ENCODE data around the gene GPX6. TPM values are rescaled to one million over a fixed set of nuclear protein-coding genes. Genes with fewer than 3 reads are reported as not detected.

The GPX6 gene
- total and polyA plus RNA-seq, 2 of the 13 experiments (the other 11 are each of a cell fraction or from before 2014, with no cell fraction given): not detected

- POLR2A ChIA-PET: no interaction called here
- CTCF ChIA-PET (ENCODE audit: low intra/inter-chr PET ratio, low total read pairs): no interaction called here
- no peak within 1 kb of the TSS for H3K4me2 ChIP-seq (ENCODE audit: low read depth, low read length)
- no peaks in the 10 kb centered on the region for H4K20me1 ChIP-seq (ENCODE audit: insufficient read depth, low read length)
- in situ Hi-C loops (cut with HindIII; ENCODE audit: extremely low pct_ligation_motif_present, low pct_unique_long_range_greater_than_20kb) (no loop called here), intact Hi-C loops (cut with micrococcal nuclease; ENCODE audit: unreplicated experiment) (no loop called here)
- H3K36me3 ChIP-seq (replicated peaks in 1 of 2; ENCODE audit: control insufficient read depth in 1 of 2, insufficient read depth in 2 of 2, low read length in 2 of 2): no peaks in the 10 kb centered on the region
- no peak for ATAC-seq
- FAIRE-seq: no peak
- BruUV-seq (replicated peaks): no TSS peak
- WGBS (ENCODE audit: low lambda C conversion rate): 30% methylated on average over 10 of the region's 10 CpGs
- no peak within 1 kb of the TSS for H3K4me3 ChIP-seq (replicated peaks in 1 of 3; ENCODE audit: insufficient read depth in 1 of 3, low read depth in 2 of 3, low read length in 3 of 3)
- no peak within 1 kb of the TSS for H2AFZ ChIP-seq (ENCODE audit: low read length)
- no peaks in the 10 kb centered on the region for H3K9me3 ChIP-seq (ENCODE audit: low read length)
- no peak within 1 kb of the TSS for H3K27ac ChIP-seq (ENCODE audit: extremely low read length, insufficient read depth, low read length)
- H3K4me1 ChIP-seq (ENCODE audit: insufficient read depth, low read length): no peaks in the 10 kb centered on the region
- TF ChIP-seq RORA (CRISPR knock-in tag; IDR thresholded peaks at IDR 0.05): no peak
- H3K79me2 ChIP-seq (ENCODE audit: insufficient read depth, low read length): no peaks in the 10 kb centered on the region
- H3K9ac ChIP-seq (ENCODE audit: insufficient read depth, low read depth, low read length): no peak within 1 kb of the TSS
- peaks cover 2 to 22% of the 10 kb centered on the region in 2 experiments; a peak in 3 of 5 replicates for H3K27me3 ChIP-seq (ENCODE audit: control insufficient read depth in 1 of 2, insufficient read depth in 2 of 2, low read length in 2 of 2)
- DNase-seq (ENCODE audit: low spot score): no peak
Observed at GRCh38 chr6:28525496-28526039, 10.0 kb upstream of the GPX6 start, which contains the start of gene GPX5. Gene GPX5 (plus strand): TSS chr6:28525881. CDS start chr6:28526014, 133 bp downstream.

GRCh38 chr6:28523241-28523622, 7.6 kb upstream of the GPX6 start:
- CTCF ChIA-PET (ENCODE audit: low intra/inter-chr PET ratio, low total read pairs): no interaction called here
- no peak for FAIRE-seq
- no peaks in the 10 kb centered on the region for H4K20me1 ChIP-seq (ENCODE audit: insufficient read depth, low read length)

More at GRCh38 chr6:28523241-28523622, 7.6 kb upstream of the GPX6 start:
- intact Hi-C loops (cut with micrococcal nuclease; ENCODE audit: unreplicated experiment) (no loop called here), in situ Hi-C loops (cut with HindIII; ENCODE audit: extremely low pct_ligation_motif_present, low pct_unique_long_range_greater_than_20kb) (no loop called here)
- Histone ChIP-seq H3K36me3 (replicated peaks in 1 of 2; ENCODE audit: control insufficient read depth in 1 of 2, insufficient read depth in 2 of 2, low read length in 2 of 2) (no peaks in the 10 kb centered on the region), H2AFZ (ENCODE audit: low read length) (no peak overlapping the region), H3K79me2 (ENCODE audit: insufficient read depth, low read length) (no peaks in the 10 kb centered on the region), H3K9ac (ENCODE audit: insufficient read depth, low read depth, low read length) (no peak overlapping the region), H3K4me2 (ENCODE audit: low read depth, low read length) (no peak overlapping the region), H3K4me3 (replicated peaks in 1 of 3; ENCODE audit: insufficient read depth in 1 of 3, low read depth in 2 of 3, low read length in 3 of 3) (no peak overlapping the region), H3K27ac (ENCODE audit: extremely low read length, insufficient read depth, low read length) (no peak overlapping the region), H3K4me1 (ENCODE audit: insufficient read depth, low read length) (no peaks in the 10 kb centered on the region), H3K9me3 (ENCODE audit: low read length) (no peaks in the 10 kb centered on the region), H3K27me3 (ENCODE audit: control insufficient read depth in 1 of 2, insufficient read depth in 2 of 2, low read length in 2 of 2) (peaks cover 4 to 31% of the 10 kb centered on the region in 2 experiments; a peak in 3 of 5 replicates)
- TF ChIP-seq MAFK (conservative IDR thresholded peaks at IDR 0.05 in 1 of 2, IDR thresholded peaks at IDR 0.05 in 1 of 2; ENCODE audit: low read length in 2 of 2) (no peak), PAF1 (CRISPR knock-in tag; IDR thresholded peaks at IDR 0.05) (no peak), ZNF512B (CRISPR knock-in tag; IDR thresholded peaks at IDR 0.05; ENCODE audit: borderline replicate concordance) (no peak), ZMYM3 (CRISPR knock-in tag; IDR thresholded peaks at IDR 0.05) (no peak), ZFP82 (CRISPR knock-in tag; IDR thresholded peaks at IDR 0.05; ENCODE audit: borderline replicate concordance) (no peak), MYC (CRISPR knock-in tag; IDR thresholded peaks at IDR 0.05; ENCODE audit: borderline replicate concordance) (no peak), ERF (CRISPR knock-in tag; IDR thresholded peaks at IDR 0.05) (no peak), ZNF20 (CRISPR knock-in tag; IDR thresholded peaks at IDR 0.05) (no peak), KMT2A (CRISPR knock-in tag; IDR thresholded peaks at IDR 0.05) (no peak), ZNF672 (CRISPR knock-in tag; IDR thresholded peaks at IDR 0.05) (no peak), SETDB1 (CRISPR knock-in tag; IDR thresholded peaks at IDR 0.05; ENCODE audit: borderline replicate concordance) (no peak), JDP2 (CRISPR knock-in tag; IDR thresholded peaks at IDR 0.05; ENCODE audit: borderline replicate concordance) (no peak), ZNF512 (CRISPR knock-in tag; IDR thresholded peaks at IDR 0.05) (no peak), ZFP62 (CRISPR knock-in tag; IDR thresholded peaks at IDR 0.05) (no peak)
- no TSS peak for BruUV-seq (replicated peaks)
- DNase-seq (ENCODE audit: low spot score) (no peak), ATAC-seq (no peak)
- 5% methylated on average over 3 of the region's 3 CpGs for WGBS (ENCODE audit: low lambda C conversion rate)
- POLR2A ChIA-PET: no interaction called here
